Fibroblast of peridontal ligament (primary cell): Measurements from ENCODE around the gene PHOSPHO2.

Experiments
- DNase-seq: peaks from one replicate; pipeline ENCODE4 v3.0.0-alpha.2; 2010; ENCODE audit errors: extremely low read depth

The PHOSPHO2 gene

DNA sequence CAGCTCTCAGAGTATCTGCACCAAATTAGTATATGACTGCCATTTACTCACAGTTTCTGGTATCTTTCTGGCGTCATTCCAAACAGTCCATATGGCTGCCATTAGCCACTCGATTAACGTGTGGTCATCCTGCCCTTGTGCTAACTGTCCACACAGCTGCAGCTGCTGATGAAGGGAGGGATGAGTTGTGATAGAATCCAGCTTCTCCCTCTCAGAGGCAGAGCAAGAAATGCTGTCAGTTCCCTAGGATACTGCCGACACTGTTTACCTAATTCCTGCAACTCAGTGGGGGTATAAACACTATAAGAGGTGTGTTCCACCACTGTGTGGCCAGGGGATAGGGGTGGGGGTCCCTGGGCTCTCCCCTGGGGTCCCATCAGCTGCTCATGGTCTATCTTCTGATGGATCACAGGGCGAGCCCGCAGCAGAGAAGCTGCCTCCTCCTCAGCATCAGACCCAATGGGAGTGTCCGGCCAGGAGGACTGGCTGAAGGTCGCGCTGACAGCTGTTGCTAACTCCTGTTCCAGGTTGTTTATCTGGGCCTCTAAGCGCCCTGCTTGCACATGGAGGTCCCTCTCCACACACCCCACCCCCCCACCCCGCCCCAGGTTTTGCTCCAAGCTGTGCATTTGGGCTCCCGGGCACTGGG lies 22.1 kb downstream of the PHOSPHO2 start:
- DNase-seq: peak; percentile 80

DNA sequence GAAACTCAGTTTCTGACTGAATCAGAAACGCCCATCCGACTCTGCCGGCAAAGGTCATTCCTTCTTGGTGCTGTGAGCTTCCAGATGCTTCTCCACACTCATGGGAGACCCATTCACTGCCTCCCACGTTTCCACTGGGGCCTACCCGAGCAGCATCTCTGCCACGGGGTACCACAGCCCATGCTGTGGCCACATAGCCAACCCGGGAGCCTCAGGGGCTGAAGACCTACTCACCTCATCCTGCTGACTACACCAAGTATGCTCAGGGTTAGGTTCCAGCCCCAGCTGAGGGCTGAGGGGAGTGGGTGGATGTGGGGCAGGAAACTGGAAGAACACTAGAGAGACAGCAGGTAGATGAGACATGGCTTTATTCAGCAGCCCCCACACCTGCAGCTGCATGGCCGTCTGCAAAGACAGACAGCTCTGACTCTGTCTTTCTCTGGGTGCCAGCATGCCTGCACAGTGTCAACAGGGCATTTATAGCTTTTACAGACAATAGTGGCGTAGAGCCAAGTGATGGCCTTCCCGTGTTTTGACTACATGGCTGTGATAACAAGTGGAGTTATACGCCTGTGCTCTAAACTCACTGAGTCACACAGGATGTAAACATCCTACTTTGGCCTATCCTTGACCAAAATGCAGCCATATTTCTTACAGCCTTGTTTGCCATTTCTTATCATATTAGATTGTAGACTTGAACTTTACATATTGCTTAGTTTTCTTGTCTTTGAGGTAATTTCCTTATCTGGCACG lies 22.8 kb downstream of the PHOSPHO2 start:
- no peak for DNase-seq

- no peak for DNase-seq
Measured at GRCh38 chr2:169717691-169718063, 23.4 kb downstream of the PHOSPHO2 start.

DNA sequence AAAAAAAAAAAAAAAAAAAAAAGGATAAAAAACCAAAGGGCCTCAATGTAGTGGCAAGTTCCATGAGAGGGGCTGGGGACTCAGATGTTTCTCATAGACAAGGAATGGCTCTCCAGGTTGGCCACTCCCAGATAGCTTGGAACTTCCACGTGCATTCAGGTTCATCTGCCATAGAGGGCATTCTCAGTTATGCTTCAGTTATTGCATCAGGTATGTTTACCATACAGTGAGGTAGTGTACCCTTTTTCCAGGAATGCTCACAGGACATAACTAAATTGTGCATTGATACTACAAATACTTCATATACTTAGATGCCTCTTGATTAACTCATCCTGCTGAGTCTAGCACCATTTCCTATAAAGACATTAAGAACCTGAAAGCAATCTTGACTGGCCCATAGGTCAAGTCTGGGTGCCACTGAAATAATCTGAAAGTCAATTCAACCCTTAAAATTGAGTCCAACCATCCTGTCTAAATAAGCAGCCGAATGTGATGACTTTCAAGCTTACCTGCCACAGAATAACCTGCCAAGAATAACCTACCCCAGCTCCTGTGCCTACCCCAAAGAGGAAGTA lies 24.7 kb downstream of the PHOSPHO2 start:
- no peak for DNase-seq

DNA sequence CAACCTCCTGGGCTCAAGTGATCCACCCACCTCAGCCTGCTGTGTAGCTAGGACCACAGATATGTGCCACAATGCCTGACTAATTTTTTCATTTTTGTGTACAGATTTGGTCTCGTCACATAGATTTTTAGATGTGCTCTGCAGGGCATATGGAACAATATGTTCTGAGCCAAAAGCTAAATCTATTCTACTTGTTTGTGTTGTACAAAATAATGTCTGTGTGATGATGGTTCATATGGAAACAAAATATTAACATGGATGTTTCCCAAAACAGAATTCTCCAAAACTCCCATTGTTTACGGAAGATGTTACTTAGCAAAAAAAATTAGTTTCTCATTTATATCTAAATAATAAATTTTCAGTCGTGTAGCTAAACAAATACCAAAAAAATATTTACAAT lies 26.7 kb downstream of the PHOSPHO2 start:
- DNase-seq: no peak

GRCh38 chr2:169727065-169727464 lies 32.8 kb downstream of the PHOSPHO2 start:
- DNase-seq: no peak

- no peak for DNase-seq
Measured at GRCh38 chr2:169729274-169729605, 35.0 kb downstream of the PHOSPHO2 start.

GRCh38 chr2:169732075-169732474 lies 37.8 kb downstream of the PHOSPHO2 start:
- DNase-seq: no peak

DNA sequence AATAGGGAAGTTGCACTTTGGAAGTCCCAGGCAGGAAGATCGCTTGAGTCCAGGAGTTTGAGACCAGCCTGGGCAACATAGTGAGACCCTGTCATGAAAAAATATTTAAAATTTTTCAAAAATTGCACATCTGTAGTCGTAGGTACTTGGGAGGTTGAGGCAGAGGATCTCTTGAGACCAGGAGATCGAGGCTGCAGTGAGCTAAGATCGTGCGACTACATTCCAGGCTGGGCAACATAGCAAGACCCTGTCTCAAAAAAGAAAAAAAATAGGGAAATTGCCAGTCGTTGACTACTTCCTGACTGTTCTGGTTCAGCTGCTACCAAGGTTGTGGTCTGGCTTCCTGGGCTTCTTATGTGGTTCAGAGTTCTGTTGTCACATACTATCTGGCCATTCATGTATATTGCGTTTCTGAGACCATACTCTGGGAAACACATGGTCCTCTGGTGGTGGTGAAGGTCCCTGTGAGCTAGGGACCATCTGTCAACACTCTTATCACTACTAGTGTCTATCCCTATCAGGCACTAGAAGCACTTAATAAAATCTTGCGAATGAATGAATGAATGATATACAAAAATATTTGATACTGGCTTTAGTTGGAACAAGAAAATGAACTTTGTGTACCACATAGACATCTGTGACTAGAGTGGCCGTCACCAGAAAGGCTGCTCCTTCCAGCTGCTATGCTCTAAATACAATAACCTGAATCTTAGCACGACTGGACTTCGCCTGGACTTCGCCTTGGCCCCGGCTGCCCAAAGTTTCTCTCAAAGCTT lies 38.5 kb downstream of the PHOSPHO2 start:
- no peak for DNase-seq

GRCh38 chr2:169734169-169734847 lies 40.0 kb downstream of the PHOSPHO2 start:
- DNase-seq: peak; percentile 4

DNA sequence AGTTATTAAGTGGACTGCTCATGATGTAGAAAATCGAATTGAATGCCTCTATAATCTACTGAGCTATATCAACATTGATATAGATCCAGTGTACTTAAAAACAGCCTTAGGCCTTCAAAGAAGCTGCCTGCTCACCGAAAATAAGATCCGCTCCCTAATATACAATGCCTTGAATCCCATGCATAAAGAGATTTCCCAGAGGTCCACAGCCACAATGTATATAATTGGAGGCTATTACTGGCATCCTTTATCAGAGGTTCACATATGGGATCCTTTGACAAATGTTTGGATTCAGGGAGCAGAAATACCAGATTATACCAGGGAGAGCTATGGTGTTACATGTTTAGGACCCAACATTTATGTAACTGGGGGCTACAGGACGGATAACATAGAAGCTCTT lies 41.4 kb downstream of the PHOSPHO2 start:
- no peak for DNase-seq

DNA sequence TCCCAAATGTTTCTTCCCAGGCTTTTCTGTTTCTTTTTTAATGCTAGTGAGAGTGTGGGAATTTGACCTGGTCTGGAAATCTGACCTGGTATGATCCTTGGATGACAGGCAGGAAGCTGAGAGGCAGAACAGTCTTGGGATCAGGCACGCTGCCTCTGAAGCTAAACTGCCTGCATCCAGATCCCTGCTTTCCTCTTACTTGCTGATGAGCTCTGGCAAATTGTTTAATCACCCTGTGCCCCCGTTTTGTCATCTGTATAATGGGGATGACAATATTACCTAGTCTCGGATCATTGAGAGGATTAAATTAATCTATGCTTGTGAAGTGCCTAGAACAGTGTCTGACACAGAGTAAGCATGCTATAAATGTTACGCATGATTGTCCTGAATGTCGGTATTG lies 42.6 kb downstream of the PHOSPHO2 start:
- no peak for DNase-seq

DNA sequence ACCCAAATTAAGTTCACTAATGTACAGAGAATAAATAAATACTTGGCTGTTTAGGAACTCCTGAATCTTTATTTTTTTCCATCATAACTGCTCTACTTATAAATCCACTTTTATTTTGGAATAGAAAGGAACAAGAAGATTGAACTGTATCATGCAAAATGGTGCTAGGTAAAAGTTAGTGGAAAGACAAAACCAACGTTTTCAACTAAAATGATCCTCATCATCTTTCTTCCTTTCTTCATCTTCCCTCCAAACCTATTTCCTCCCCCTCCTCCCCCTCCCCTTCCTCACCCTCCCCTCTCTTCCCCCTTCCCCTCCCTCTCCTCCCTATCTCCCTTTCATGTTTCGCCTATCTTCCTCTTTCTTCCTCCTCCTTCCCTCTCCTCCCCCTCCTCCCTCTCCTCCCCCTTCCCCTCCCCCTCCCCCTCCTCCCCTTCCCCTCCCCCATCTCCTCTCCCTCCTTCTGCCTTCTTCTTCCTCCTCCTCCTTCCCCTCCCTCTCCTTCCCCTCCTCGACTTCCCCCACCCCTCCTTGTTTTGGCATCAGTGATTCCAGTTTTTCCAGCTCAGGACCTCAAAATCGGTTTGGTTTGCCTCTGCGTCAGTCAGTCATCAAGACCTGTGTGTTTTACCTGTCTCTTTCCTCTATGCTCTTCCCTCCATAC lies 44.4 kb downstream of the PHOSPHO2 start:
- no peak for DNase-seq

DNA sequence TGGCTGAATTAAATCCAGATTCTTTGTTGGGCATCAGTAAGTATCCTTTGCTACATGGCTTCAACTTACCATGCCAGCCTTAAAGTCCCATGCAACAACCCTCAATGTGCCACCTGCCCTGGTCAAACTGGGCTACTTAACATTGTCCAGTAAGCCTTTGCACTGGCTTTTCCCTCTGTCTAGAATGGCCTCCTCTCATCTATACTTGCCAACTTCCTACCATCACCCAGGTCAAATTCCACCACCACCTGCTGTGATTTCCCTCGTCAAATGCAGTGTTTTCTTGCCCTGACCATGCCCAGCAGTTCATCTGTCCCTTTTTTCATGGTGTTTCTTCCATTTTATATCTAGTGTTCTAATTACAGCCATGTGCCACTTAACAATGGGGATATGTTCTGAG lies 45.1 kb downstream of the PHOSPHO2 start:
- DNase-seq: no peak

DNA sequence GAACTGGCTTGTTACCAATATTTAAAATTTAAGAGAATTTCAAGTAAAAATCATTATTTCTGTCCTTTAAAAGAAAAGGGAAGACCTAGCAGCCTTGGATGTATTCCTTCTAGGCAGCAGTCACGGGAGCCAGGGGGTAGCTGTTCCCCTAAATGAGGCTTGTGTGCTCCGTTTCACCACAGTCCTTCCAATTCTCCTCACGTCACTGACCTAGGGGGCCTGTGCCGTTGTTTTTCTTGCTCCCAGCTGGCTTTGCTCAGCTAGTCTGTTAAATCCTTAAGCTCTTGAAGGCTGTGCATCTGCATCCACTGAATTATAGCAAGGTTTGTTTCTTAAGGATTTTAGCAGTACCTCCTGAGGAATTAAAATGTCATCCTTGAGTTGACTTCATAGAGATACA lies 49.3 kb downstream of the PHOSPHO2 start:
- DNase-seq: no peak

GRCh38 chr2:169746240-169746639 lies 52.0 kb downstream of the PHOSPHO2 start:
- DNase-seq: no peak

DNA sequence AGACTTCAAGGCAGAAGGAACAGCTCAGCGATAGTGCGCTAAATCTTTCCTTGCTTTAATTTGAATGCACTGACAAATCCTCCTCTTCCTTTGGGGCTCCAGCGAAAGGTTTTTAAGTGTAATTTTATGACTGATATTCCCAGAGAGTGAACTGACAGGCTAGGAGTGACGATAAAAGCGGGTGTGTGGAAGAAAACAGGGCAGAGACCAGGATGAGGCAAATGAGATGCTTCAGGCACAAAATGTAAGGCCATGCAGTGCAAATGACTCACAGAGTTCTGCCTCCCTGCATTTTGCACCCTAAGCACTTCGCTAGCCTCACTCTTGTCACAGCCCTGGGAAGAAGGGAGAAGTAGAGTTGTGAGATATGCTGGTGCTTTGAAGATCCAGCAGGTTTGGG lies 54.0 kb downstream of the PHOSPHO2 start:
- DNase-seq: no peak
